GM18511 (cell line): ENCODE measurements around the gene BRCA1.

ENCODE experiments used
- ATAC-seq: cut with Tn5 transposase; IDR thresholded peaks from one replicate; pipeline ENCODE4 v1.9.1; 2021; ENCODE audit warnings: mild to moderate bottlenecking, moderate library complexity; ENCODE audit not compliant: unreplicated experiment

The BRCA1 gene

DNA sequence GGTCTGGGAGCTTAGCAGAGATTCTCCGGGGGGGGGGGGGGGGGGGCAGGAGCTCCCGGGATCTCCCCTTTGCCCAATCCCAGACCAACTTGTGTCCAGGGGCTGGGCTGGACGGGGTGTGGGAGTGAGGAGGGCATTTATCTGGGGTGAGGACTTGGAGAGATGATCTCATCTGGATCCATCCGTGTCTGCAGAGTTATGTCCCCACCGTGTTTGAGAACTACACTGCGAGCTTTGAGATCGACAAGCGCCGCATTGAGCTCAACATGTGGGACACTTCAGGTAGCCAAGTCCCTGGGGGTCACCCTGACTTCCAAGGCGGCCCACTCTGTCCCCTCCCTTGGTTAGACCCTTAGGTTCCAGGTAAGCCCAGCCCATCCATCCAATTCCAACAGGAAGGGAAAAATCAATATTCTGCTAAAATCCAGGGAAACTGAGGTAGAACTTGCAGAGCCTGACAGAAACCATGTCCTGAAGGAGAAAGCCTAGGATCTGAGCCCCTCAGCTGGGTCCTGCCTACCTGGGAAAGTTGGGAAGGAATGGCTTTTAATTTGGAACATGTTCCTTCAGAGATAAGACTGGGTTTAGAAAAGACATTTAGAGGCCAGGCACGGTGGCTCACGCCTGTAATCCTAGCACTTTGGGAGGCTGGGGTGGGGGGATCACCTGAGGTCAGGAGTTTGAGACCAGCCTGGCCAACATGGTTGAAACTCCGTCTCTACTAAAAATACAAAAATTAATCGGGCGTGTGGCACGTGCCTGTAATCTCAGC lies 99.2 kb downstream of the BRCA1 start:
- no peak for ATAC-seq

DNA sequence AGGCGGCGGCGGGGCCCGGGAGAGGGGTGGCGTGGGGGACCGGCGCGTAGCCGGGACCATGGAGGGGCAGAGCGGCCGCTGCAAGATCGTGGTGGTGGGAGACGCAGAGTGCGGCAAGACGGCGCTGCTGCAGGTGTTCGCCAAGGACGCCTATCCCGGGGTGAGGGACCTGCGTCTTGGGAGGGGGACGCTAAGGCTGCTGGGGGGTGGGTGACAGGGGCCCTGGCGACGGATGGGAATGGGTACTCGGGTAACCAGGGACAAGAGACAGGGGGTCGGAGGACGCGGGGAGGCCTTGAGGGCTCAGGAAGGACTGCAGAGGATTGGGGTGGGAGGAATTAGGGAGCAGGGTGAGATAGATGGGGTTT lies 99.9 kb downstream of the BRCA1 start:
- no peak for ATAC-seq

DNA sequence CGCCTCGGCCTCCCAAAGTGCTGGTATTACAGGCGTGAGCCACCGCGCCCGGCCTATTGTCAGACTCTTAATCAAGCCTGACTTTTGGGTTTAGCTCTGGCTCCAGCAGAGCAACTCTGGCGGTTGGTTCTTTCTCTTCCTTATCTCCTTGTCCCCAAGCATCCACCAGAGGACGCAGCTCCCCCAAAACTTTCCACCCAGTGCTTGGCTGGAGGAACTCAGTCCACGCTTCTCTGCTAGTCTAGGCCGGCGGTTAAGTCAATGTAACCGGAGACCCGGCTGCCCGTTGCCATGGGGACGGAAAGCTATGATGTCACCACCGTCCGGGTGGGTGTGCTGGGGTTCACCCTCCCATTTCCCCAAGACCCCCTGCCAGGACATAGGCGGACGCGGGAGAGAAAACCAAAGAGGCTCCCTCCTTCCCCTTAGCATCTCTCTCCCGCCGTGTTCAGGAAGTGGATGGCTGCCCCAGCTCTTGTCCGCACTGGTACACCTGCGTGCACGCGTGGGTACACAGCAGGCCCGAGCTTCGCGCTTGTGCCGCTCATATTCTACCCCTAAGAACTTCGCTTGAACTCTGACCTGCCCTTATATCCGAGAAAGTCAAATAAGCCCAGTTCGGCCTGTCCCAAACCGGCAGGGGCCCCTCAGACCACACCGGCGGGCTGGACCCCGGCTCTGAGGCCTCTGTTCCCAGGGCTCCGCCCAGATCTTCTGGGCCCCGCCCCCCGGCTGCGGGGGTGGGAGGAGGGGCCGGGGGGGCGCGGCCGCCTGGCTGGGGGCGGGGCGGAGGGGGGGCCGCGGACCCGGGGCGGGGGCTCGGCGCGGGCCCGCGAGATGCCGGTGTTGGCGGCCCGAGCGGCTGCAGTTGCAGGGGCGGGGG lies 100.5 kb downstream of the BRCA1 start, which contains the start of gene RND2:
Gene RND2, plus strand, starts transcription at position 825 of the 883 bp plus-strand sequence. CDS start 117 bp downstream, outside the sequence.
- peak; percentile 64 for ATAC-seq

DNA sequence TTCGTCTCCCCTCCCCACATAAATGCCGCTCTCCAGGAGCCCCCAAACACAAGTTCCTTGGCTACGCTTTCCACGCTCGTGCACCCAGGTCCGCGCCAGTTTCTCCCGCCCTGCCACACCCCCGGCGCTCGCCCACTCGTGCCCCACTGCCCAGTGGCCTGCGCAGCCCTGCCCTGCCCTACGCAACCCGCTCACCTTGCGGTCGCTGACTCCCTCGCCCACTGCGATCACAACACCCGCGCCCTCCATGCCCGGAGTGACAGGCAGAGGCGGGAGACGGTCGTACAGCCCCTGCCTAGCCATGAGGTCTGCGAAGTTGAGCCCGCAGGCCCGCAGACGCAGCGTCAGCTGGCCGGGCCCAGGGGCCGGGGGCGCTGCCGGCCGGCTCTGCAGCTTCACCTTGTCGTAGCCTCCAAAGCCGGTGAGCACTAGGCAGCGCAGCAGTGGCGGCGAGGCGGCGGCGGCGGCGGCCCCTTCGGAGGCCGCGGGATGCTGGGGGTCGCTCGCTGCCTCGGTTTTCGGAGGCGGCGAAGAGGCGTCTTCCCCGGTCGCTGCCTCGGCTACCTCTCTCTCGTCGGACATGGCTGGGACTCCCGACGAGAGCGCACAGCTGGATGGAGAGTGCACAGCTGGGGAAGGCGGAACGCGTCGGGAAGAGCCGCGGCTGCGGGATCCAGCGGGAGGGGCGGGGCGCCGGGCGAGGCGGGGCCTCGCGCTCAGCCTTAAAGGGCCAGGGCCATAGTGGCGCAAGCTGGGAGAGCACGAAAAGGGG lies 103.2 kb downstream of the BRCA1 start, which contains the start of gene VAT1:
Gene VAT1, minus strand, starts transcription at position 645 of the 772 bp plus-strand sequence. Its CDS starts 63 bp downstream, at position 582.
- ATAC-seq: no peak

DNA sequence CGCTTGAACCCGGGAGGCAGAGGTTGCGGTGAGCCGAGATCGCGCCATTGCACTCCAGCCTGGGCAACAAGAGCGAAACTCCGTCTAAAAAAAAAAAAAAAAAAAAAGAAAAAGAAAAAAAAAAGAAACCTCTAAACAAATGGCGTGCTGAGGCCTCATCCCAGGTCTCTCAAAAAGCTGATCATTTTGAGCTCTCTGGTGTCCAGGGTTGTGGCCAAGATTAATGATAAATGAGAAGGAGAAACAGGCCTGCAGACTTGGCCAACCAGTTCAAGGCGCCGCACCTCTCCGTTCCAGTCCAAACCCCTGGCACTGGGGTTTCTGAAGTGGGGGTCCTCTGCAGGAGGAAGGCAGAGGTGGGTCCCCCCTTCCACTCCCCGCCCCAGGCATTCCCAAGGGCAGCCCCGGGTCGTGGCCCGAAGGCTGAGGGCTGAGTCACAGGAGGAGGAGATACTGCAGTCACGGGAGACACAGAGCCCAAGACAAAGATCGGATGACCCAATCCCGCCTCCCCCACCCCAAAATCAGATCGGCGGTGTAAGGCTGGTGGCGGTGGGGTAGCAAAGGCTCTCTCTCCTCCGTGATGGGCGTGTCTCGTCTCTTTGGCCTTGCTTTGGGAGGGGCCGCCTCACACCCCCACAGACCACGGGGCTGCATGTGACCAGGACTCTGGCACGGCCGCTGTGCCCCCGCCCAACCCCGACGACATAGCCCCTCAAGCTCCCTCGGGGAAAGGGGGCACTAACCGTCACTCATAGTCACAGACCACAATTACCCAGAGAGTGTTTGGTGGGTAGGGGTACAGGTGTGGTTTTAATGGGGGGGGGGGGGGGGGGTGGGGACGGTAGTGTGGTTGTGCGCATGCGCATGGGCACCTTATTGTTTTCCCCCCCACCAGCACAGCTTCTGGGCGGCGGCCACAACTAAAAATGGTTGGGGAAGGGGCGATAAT lies 104.1 kb downstream of the BRCA1 start:
- no peak for ATAC-seq

DNA sequence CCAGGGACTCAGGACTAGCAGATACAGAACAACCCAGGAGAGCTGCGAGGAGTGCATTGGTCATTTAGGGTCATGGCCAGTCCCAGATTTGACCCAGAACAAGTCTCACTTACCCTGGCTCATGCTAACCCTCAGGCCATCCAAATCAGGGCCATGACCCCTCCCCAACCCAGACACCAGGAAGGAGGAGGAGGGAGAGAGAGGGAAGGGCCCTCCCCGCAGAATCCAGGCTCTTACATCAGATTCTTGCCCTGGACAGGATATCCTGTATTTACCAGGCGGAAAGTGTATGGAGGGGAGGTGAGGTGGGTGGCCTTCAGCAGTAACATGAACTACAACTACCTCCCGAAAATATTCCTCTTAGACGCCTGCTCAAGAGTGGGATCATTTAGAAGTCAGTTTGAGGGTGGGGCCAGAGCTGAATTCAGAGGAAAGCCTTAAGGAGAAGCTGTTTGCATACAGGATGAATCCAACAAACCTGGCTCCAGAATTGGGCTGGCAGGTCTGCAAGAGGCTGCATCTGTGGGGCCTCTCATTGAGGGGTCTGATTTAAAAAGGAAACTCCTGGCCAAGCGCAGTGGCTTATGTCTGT lies 105.0 kb downstream of the BRCA1 start:
- no peak for ATAC-seq

DNA sequence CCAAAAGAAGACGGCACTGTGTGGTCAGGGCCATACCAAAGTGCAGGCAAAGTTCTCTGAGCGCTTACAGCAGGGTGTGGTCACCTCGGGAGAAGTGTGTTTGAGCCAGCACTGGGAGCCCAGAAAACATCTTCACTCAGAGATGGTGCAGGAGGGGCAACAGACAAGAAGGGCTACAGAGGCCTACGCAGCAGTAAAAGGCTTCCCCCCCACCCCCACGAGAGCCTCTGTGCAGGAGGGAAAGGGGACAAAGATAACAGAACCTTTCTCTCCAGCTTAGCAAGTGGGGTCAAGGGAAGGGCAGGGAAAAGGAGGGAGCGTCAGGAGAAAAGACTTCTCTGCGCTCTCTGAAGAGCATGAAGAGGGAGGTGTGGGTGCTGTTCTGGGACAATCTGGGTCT lies 105.7 kb downstream of the BRCA1 start:
- ATAC-seq: no peak

DNA sequence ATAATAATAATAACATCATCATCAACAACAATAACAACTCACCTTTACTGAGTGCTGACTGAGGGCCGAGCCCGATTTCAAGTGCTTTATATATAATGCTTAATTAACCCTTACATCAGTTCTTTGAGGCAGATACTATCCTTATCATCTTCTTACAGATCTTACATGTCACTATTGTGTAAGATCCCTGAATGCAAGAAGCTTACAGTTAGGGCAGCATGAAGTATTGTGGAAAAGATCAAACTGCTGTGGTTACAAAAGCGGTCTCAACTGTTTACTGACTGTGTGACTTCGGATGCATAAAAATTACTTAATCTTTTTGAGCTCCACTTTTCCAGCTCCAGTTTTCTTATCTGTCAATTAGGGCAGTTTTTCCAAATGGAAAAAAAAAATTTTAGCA lies 106.2 kb downstream of the BRCA1 start:
- ATAC-seq: no peak

DNA sequence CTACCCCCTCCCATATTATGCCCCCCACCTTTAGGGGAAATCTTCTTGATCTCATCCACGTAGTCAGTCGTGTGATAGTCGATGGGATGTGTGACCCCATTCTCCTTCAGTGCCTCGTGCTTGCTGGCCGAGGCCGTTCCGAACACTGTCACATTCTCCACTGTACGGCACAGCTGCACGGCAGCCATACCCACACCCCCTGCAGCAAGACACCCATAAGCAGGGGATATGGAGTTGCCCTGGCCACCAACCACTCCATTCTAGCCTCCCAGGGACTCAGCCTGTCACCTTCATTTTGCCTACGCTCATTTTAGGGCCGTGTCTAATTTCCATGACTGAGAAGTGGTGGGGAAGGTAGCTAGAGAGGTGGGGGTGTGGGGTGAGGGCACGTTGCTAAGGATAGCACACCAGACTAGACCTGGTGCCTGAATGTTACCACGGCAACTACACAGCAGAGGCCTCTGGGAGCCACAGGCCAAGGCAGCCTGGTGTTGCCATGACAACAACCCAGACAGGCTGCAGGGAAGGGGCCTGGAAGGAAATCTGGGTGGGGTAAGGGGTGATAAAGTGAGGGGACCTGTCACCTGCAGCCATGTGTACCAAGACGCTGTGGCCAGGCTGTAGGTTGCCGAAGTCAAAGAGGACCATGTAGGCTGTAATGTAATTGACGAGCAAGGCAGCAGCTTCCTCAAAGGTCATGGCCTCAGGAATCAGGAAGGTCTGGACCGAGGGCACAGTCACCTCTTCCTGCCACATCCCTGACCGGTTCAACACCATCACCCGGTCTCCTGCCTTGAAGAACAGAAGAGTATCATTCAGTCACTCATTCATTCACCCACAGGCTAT lies 106.9 kb downstream of the BRCA1 start:
- ATAC-seq: no peak

DNA sequence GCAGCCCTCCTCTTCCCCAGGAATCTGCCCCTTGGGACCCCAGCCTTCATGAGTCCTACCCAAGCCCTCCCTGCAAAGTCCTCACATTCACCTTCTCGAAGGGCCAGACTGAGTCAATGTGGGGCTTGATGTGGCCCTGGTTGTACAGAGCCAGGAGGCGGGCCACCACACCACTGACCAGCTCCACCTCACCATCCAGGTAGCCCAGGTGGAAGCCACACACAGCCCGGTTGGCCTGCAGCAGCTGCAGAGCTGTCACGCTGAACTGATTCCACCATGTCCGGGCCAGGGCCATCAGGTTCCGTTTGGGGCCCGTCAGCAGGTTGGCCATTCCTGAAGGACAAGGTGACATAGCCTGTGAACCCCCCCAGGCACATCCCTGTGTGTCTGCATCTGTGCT lies 108.9 kb downstream of the BRCA1 start:
- ATAC-seq: no peak

DNA sequence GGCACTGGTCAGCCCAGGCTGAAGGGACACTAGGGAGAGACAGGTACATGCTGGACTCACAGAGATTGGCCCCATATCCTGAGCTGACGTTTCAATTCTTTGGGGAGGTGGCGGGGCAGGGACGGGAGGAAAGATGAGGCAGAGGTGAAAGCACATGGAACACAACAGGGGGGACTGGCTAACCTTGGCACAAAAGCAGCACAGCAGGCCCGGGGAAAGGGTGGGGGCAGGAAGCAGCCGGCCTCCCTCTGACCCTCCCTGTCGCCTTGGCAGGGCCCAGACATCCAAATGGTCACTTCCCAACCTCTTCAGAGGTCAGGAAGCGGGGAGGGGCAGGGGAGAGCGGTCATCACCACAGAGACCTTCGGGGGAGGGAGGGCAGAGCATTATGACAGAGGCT lies 109.6 kb downstream of the BRCA1 start:
- no peak for ATAC-seq

DNA sequence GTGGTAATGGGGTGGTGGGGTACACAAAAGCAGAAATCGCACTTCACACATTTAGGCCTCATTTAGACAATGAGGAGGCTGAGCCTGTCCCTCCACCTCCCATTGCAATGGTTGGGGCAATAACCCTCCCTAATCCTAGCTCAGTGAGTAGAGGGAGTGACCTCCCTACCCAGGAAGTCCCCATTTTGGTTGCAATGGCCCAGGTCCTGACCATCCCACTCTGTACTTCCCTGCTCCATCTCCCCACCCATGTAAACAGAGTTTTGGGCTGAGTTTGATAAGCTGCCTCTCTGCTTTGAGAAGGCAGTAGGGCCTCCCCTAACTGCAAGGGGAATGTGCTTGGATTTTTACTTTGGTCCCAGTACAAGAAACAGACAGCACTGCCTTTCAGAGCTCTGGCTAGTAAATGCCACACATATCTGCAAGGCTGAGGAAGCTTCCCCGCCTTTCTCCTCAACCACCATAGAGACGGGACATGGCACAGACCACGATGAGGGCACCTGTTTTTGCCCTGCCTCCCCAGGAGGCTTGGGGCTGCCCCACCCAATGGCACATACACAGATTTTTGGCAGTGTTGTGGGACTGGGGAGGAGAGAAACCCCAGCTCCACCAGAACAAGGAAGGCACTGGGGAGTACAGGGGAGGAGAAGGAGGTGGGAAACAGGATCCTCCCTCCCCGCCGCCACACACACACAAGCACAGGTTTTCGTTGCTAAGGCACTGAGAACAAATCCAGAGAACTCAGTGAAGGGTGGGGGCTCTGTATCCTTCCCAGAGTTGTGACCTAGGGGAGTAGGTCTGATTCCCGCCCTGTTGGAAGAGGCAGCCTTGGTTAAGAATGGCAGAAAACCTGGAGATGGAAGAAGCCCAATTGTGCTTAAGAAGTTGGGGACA lies 110.3 kb downstream of the BRCA1 start:
- ATAC-seq: no peak

DNA sequence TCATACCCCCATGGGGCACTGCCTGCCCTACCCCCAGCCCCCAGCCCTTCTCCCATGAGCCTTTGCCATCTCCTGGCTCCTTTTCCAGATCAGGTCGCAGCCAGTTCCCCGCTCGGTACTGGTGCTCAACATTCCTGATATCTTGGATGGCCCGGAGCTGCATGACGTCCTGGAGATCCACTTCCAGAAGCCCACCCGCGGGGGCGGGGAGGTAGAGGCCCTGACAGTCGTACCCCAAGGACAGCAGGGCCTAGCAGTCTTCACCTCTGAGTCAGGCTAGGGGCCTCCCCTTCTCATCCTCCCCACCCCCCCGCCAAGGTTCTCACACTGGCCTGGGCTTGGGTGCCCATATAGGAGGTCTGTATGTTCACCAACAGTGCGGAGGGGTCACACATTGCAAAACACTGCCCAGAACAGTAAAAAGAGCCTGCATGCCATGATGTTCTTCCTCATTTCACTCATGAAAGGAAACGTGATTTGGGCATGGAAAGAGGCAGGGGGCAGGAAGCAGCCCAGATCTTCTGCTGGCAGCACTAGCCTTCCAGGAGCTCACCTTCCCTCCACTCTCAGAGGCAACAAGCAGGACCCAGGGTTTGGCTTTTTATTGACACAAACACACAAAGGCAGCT lies 111.0 kb downstream of the BRCA1 start:
- ATAC-seq: no peak

DNA sequence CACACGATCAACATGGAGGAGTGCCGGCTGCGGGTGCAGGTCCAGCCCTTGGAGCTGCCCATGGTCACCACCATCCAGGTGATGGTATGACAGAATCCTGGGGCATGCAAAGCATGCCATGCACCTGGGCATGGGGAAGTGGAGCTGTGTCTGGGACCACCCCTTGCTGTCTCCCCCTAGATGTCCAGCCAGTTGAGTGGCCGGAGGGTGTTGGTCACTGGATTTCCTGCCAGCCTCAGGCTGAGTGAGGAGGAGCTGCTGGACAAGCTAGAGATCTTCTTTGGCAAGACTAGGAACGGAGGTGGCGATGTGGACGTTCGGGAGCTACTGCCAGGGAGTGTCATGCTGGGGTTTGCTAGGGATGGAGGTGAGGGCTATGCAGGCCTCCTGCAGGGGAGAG lies 111.9 kb downstream of the BRCA1 start:
- no peak for ATAC-seq

DNA sequence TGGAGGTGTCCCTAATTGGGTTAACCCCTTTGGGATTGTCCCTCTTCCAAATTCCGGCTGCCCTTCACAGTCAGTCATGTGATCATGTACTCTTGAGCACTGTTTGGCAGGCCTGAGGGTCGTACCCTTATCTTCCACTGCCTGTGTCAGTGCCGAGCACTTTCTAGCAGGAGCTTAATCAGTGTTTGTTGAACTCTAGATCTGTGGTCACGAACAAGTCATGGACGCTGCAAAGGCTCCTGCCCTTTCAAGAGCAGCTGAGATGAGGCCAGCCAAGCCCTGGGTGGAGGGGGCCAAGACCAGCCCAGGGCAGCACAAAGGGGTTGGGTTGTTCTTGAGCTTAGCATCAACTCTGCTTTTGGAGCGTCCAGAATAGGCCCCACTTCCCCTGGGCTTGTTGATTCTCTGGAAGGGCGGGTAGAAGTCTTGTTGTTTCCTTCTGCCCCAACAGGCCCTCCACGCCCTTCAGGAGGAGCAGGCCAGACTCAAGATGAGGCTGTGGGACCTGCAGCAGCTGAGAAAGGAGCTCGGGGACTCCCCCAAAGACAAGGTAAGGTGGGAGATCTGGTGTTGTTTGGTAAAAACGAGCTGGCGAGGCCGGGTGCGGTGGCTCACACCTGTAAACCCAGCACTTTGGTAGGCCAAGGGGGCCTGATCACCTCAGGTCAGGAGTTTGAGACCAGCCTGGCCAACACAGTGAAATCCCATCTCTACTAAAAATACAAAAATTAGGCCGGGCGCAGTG lies 113.3 kb downstream of the BRCA1 start:
- no peak for ATAC-seq

DNA sequence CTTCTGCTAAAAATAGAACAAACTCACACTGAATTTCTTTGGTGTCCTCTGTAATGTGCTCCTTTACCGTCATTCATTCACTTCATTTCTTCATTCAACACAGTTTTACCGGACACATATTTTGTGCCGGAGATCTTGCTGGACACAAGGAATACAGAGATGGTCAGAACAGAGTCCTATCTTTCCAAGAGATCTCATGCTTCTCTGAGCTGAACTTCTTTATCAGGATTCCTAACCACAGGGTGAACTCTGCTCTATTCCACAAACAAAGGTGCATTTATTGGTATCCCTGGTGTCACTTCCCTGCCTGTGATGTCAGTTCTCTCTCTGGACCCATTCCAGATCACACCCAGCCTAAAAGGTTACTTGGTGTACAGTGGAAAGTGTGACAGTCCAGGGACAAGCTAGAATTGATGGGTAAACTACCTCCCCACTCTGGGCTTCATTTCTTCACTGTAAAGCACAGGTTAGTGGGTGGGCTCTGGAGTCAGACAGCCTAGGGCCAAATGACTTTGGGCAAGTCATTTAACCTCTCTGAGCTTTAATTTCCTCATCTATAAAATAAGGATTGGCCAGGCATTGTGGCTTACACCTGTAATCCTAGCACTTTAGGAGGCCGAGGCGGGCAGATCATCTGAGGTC lies 114.4 kb downstream of the BRCA1 start:
- no peak for ATAC-seq
